ENCODE data around the gene KSR2.

- TF ChIP-seq CTCF (conservative IDR thresholded peaks at IDR 0.05; ENCODE audit: low read length), result no peak
- no peak for TF ChIP-seq EZH2phosphoT487 (IDR thresholded peaks at IDR 0.05; ENCODE audit: borderline replicate concordance, low read depth, low read length)
Observed at GRCh38 chr12:117570608-117571007, 398.2 kb downstream of the KSR2 start.

All from OCI-LY7 (cell line).